ENCODE data around the gene MRPL39. TPM values are rescaled to one million over a fixed set of nuclear protein-coding genes. Genes with fewer than 3 reads are reported as not detected.

Gene MRPL39
- polyA plus RNA-seq, 3 donors, result 5.1 to 22.3 (median 15.5) TPM

DNA sequence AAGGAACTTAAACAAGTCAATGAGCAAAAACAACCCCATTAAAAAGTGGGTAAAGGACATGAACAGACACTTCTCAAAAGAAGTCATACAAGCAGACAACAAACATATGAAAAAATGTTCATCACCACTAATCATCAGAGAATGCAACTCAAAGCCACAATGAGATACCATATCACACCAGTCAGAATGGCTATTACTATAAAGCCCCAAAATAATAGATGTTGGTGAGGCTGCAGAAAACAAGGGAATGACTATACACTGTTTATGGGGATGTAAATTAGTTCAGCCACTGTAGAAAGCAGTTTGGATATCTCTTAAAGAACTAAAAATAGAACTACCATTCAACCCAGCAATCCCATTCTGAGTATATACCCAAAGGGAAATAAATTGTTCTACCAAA is 51.2 kb downstream of the MRPL39 start:
- Mint-ChIP-seq H3K36me3 (no peaks in the 10 kb centered on the region), H3K27ac (no peak overlapping the region), H3K4me1 (peaks cover 17% of the 10 kb centered on the region), H3K9me3 (no peaks in the 10 kb centered on the region), H3K27me3 (ENCODE audit: low read depth in 3 of 3) (peaks cover 0 to 5% (median 2%) of the 10 kb centered on the region in 3 donors), H3K4me3 (no peak overlapping the region)
- no peak overlapping the region for H3K4me2 ChIP-seq (replicated peaks; ENCODE audit: extremely low read depth, low read length, poor library complexity, severe bottlenecking)
- H3K27me3 ChIP-seq (ENCODE audit: control insufficient read depth in 2 of 2, insufficient read depth in 2 of 2, low read length in 2 of 2), result no peaks in the 10 kb centered on the region
- H3K9me3 ChIP-seq (replicated peaks in 1 of 2; ENCODE audit: control insufficient read depth in 1 of 2, insufficient read depth in 1 of 2, low read length in 2 of 2), result no peaks in the 10 kb centered on the region
- no peaks in the 10 kb centered on the region for H3K36me3 ChIP-seq (replicated peaks in 1 of 2; ENCODE audit: control insufficient read depth in 1 of 2, insufficient read depth in 2 of 2, low read length in 2 of 2)
- no peaks in the 10 kb centered on the region for H4K20me1 ChIP-seq (ENCODE audit: insufficient read depth, low read length)
- no peaks in the 10 kb centered on the region for H3K79me2 ChIP-seq (ENCODE audit: insufficient read depth, low read length)
- no peak overlapping the region for H3K27ac ChIP-seq (ENCODE audit: low read depth in 1 of 2, low read length in 2 of 2)
- no peak overlapping the region for H3K9ac ChIP-seq (ENCODE audit: insufficient read depth, low read length, poor library complexity, severe bottlenecking)
- intact Hi-C loops (cut with micrococcal nuclease), result no loop called here
- no peak overlapping the region for H2AFZ ChIP-seq (ENCODE audit: insufficient read depth, low read depth, low read length, poor library complexity, severe bottlenecking)
- peaks cover 17 to 19% of the 10 kb centered on the region in 2 donors for H3K4me1 ChIP-seq (ENCODE audit: control insufficient read depth in 1 of 2, insufficient read depth in 2 of 2, low read length in 2 of 2)
- TF ChIP-seq, protein P1, sequence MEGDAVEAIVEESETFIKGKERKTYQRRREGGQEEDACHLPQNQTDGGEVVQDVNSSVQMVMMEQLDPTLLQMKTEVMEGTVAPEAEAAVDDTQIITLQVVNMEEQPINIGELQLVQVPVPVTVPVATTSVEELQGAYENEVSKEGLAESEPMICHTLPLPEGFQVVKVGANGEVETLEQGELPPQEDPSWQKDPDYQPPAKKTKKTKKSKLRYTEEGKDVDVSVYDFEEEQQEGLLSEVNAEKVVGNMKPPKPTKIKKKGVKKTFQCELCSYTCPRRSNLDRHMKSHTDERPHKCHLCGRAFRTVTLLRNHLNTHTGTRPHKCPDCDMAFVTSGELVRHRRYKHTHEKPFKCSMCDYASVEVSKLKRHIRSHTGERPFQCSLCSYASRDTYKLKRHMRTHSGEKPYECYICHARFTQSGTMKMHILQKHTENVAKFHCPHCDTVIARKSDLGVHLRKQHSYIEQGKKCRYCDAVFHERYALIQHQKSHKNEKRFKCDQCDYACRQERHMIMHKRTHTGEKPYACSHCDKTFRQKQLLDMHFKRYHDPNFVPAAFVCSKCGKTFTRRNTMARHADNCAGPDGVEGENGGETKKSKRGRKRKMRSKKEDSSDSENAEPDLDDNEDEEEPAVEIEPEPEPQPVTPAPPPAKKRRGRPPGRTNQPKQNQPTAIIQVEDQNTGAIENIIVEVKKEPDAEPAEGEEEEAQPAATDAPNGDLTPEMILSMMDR (IDR thresholded peaks at IDR 0.05), result no peak
- no peak for DNase-seq
- no peak overlapping the region for H3K4me3 ChIP-seq (replicated peaks in 1 of 3; ENCODE audit: low read depth in 2 of 3, low read length in 3 of 3)

DNA sequence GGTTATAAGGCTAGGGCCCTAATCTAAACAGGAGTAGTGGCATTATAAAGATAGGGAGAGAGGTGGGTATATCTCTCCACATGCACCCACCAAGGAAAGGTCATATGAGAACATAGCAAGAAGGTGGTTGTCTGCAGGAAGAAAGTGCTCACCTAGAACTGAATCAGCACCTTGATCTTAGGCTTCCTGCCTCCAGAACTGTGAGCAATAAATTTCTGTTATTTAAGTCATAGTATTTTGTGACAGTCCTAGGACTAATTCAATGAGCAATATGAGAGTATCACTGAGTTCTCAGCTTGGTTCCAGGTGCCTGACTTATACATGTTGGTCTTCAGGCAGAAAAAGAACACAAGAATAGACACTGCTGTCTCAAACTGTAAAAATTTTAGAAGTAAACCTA is 51.8 kb downstream of the MRPL39 start:
- Mint-ChIP-seq H3K4me3 (no peak overlapping the region), H3K27me3 (ENCODE audit: low read depth in 3 of 3) (peaks cover 0 to 5% (median 2%) of the 10 kb centered on the region in 3 donors), H3K9me3 (no peaks in the 10 kb centered on the region), H3K27ac (no peak overlapping the region), H3K36me3 (no peaks in the 10 kb centered on the region), H3K4me1 (peaks cover 11% of the 10 kb centered on the region)
- H3K36me3 ChIP-seq (replicated peaks in 1 of 2; ENCODE audit: control insufficient read depth in 1 of 2, insufficient read depth in 2 of 2, low read length in 2 of 2), result no peaks in the 10 kb centered on the region
- H3K79me2 ChIP-seq (ENCODE audit: insufficient read depth, low read length), result no peaks in the 10 kb centered on the region
- H3K9ac ChIP-seq (ENCODE audit: insufficient read depth, low read length, poor library complexity, severe bottlenecking), result no peak overlapping the region
- no peak overlapping the region for H3K27ac ChIP-seq (ENCODE audit: low read depth in 1 of 2, low read length in 2 of 2)
- no peaks in the 10 kb centered on the region for H3K27me3 ChIP-seq (ENCODE audit: control insufficient read depth in 2 of 2, insufficient read depth in 2 of 2, low read length in 2 of 2)
- H3K4me2 ChIP-seq (replicated peaks; ENCODE audit: extremely low read depth, low read length, poor library complexity, severe bottlenecking), result no peak overlapping the region
- H3K9me3 ChIP-seq (replicated peaks in 1 of 2; ENCODE audit: control insufficient read depth in 1 of 2, insufficient read depth in 1 of 2, low read length in 2 of 2), result no peaks in the 10 kb centered on the region
- H3K4me3 ChIP-seq (replicated peaks in 1 of 3; ENCODE audit: low read depth in 2 of 3, low read length in 3 of 3), result no peak overlapping the region
- DNase-seq, result no peak
- no peaks in the 10 kb centered on the region for H4K20me1 ChIP-seq (ENCODE audit: insufficient read depth, low read length)
- TF ChIP-seq, protein P1 (IDR thresholded peaks at IDR 0.05), result no peak
- H2AFZ ChIP-seq (ENCODE audit: insufficient read depth, low read depth, low read length, poor library complexity, severe bottlenecking), result no peak overlapping the region
- intact Hi-C loops (cut with micrococcal nuclease), result no loop called here
- peaks cover 11 to 13% of the 10 kb centered on the region in 2 donors for H3K4me1 ChIP-seq (ENCODE audit: control insufficient read depth in 1 of 2, insufficient read depth in 2 of 2, low read length in 2 of 2)
